Measurements from ENCODE around the gene TPP1. TPM values are rescaled to one million over a fixed set of nuclear protein-coding genes. Genes with fewer than 3 reads are reported as not detected.

Gene TPP1
- total and polyA plus RNA-seq, 2 of the 13 experiments (the other 11 are each of a cell fraction or from before 2014, with no cell fraction given), result 13.9 to 74.6 TPM

DNA sequence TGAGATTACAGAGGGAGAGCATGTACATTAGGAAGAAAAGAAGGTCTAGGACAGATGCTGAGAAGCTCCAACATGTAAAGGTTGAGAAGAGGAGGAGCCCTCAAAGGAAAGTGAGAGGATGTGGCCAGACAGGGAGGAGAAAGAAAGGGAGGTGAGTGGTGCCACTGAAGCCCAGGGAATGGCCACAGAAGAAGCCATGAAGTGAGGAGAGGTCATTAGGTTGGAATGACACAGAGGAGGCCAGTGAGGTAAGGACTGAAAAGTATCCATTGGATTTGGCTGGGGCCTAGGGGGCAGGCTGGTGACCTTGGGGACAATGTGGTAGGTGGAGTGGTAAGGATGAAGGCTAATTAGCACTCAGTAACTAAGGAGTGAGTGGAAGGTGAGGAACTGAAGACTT lies 39.4 kb upstream of the TPP1 start:
- H3K9ac ChIP-seq (ENCODE audit: insufficient read depth, low read depth, low read length), result no peak overlapping the region
- intact Hi-C loops (cut with micrococcal nuclease; ENCODE audit: unreplicated experiment) (no loop called here), in situ Hi-C loops (cut with HindIII; ENCODE audit: extremely low pct_ligation_motif_present, low pct_unique_long_range_greater_than_20kb) (no loop called here)
- no peaks in the 10 kb centered on the region for H4K20me1 ChIP-seq (ENCODE audit: insufficient read depth, low read length)
- H2AFZ ChIP-seq (ENCODE audit: low read length), result no peak overlapping the region
- no TSS peak for BruUV-seq (replicated peaks)
- H3K4me3 ChIP-seq (replicated peaks in 1 of 3; ENCODE audit: insufficient read depth in 1 of 3, low read depth in 2 of 3, low read length in 3 of 3), result no peak overlapping the region
- H3K27me3 ChIP-seq (ENCODE audit: control insufficient read depth in 1 of 2, insufficient read depth in 2 of 2, low read length in 2 of 2), result peaks cover 13 to 64% of the 10 kb centered on the region in 2 experiments
- H3K79me2 ChIP-seq (ENCODE audit: insufficient read depth, low read length), result no peaks in the 10 kb centered on the region
- H3K27ac ChIP-seq (ENCODE audit: extremely low read length, insufficient read depth, low read length), result no peak overlapping the region
- H3K4me2 ChIP-seq (ENCODE audit: low read depth, low read length), result no peak overlapping the region
- TF ChIP-seq HMGA1 (CRISPR knock-in tag; conservative IDR thresholded peaks at IDR 0.05), result no peak
- no peak for TF ChIP-seq MED1 (CRISPR knock-in tag; IDR thresholded peaks at IDR 0.05)
- no peak for TF ChIP-seq ZNF546 (CRISPR knock-in tag; conservative IDR thresholded peaks at IDR 0.05)
- no peak for TF ChIP-seq TGIF2 (CRISPR knock-in tag; IDR thresholded peaks at IDR 0.05)
- no peak for TF ChIP-seq ZNF672 (CRISPR knock-in tag; IDR thresholded peaks at IDR 0.05)
- TF ChIP-seq, protein P1, sequence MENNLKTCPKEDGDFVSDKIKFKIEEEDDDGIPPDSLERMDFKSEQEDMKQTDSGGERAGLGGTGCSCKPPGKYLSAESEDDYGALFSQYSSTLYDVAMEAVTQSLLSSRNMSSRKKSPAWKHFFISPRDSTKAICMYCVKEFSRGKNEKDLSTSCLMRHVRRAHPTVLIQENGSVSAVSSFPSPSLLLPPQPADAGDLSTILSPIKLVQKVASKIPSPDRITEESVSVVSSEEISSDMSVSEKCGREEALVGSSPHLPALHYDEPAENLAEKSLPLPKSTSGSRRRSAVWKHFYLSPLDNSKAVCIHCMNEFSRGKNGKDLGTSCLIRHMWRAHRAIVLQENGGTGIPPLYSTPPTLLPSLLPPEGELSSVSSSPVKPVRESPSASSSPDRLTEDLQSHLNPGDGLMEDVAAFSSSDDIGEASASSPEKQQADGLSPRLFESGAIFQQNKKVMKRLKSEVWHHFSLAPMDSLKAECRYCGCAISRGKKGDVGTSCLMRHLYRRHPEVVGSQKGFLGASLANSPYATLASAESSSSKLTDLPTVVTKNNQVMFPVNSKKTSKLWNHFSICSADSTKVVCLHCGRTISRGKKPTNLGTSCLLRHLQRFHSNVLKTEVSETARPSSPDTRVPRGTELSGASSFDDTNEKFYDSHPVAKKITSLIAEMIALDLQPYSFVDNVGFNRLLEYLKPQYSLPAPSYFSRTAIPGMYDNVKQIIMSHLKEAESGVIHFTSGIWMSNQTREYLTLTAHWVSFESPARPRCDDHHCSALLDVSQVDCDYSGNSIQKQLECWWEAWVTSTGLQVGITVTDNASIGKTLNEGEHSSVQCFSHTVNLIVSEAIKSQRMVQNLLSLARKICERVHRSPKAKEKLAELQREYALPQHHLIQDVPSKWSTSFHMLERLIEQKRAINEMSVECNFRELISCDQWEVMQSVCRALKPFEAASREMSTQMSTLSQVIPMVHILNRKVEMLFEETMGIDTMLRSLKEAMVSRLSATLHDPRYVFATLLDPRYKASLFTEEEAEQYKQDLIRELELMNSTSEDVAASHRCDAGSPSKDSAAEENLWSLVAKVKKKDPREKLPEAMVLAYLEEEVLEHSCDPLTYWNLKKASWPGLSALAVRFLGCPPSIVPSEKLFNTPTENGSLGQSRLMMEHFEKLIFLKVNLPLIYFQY (CRISPR knock-in tag; IDR thresholded peaks at IDR 0.05; ENCODE audit: borderline replicate concordance), result no peak
- TF ChIP-seq, protein P2, sequence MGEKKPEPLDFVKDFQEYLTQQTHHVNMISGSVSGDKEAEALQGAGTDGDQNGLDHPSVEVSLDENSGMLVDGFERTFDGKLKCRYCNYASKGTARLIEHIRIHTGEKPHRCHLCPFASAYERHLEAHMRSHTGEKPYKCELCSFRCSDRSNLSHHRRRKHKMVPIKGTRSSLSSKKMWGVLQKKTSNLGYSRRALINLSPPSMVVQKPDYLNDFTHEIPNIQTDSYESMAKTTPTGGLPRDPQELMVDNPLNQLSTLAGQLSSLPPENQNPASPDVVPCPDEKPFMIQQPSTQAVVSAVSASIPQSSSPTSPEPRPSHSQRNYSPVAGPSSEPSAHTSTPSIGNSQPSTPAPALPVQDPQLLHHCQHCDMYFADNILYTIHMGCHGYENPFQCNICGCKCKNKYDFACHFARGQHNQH (CRISPR knock-in tag; IDR thresholded peaks at IDR 0.05), result no peak
- TF ChIP-seq ZNF124 (CRISPR knock-in tag; IDR thresholded peaks at IDR 0.05), result no peak
- TF ChIP-seq ATAD3A (CRISPR knock-in tag; IDR thresholded peaks at IDR 0.05), result no peak
- FAIRE-seq, result no peak
- H3K4me1 ChIP-seq (ENCODE audit: insufficient read depth, low read length), result peaks cover 12% of the 10 kb centered on the region
- ChIA-PET POLR2A (no interaction called here), CTCF (ENCODE audit: low intra/inter-chr PET ratio, low total read pairs) (no interaction called here)
- ATAC-seq, result no peak
- no peaks in the 10 kb centered on the region for H3K9me3 ChIP-seq (ENCODE audit: low read length)
- H3K36me3 ChIP-seq (replicated peaks in 1 of 2; ENCODE audit: control insufficient read depth in 1 of 2, insufficient read depth in 2 of 2, low read length in 2 of 2), result no peaks in the 10 kb centered on the region
- no peak for DNase-seq (ENCODE audit: low spot score)

Data from HepG2 (cell line).